ENCODE data around the gene DDIT3.

The DDIT3 gene

GRCh38 chr12:57473886-57474285 lies 46.4 kb downstream of the DDIT3 start:
- H3K4me3 ChIP-seq (ENCODE audit: extremely low read depth, insufficient read depth, low read length, poor library complexity, severe bottlenecking), result no peak overlapping the region
- H3K4me1 ChIP-seq (ENCODE audit: control insufficient read depth, insufficient read depth, low read length, poor library complexity, severe bottlenecking), result peaks cover 25% of the 10 kb centered on the region
- H3K27ac ChIP-seq (ENCODE audit: low read depth, low read length, severe bottlenecking), result no peak overlapping the region
- no peaks in the 10 kb centered on the region for H3K9me3 ChIP-seq (ENCODE audit: control insufficient read depth, low read length)
- H3K36me3 ChIP-seq (ENCODE audit: control insufficient read depth, insufficient read depth, low read length), result no peaks in the 10 kb centered on the region
- 80 to 93% methylated on average over 1 to 2 of the region's 5 CpGs for WGBS, 2 experiments (ENCODE audit: insufficient coverage in 2 of 2)

GRCh38 chr12:57473392-57473791 lies 46.9 kb downstream of the DDIT3 start:
- 88 to 92% methylated on average over 2 of the region's 3 CpGs for WGBS, 2 experiments (ENCODE audit: insufficient coverage in 2 of 2)
- no peaks in the 10 kb centered on the region for H3K36me3 ChIP-seq (ENCODE audit: control insufficient read depth, insufficient read depth, low read length)
- peaks cover 21% of the 10 kb centered on the region for H3K4me1 ChIP-seq (ENCODE audit: control insufficient read depth, insufficient read depth, low read length, poor library complexity, severe bottlenecking)
- no peak overlapping the region for H3K4me3 ChIP-seq (ENCODE audit: extremely low read depth, insufficient read depth, low read length, poor library complexity, severe bottlenecking)
- H3K27ac ChIP-seq (ENCODE audit: low read depth, low read length, severe bottlenecking), result no peak overlapping the region
- H3K9me3 ChIP-seq (ENCODE audit: control insufficient read depth, low read length), result no peaks in the 10 kb centered on the region

- no peaks in the 10 kb centered on the region for H3K9me3 ChIP-seq (ENCODE audit: control insufficient read depth, low read length)
- H3K4me3 ChIP-seq (ENCODE audit: extremely low read depth, insufficient read depth, low read length, poor library complexity, severe bottlenecking), result no peak overlapping the region
- H3K27ac ChIP-seq (ENCODE audit: low read depth, low read length, severe bottlenecking), result no peak overlapping the region
- H3K4me1 ChIP-seq (ENCODE audit: control insufficient read depth, insufficient read depth, low read length, poor library complexity, severe bottlenecking), result peaks cover 13% of the 10 kb centered on the region
- no peaks in the 10 kb centered on the region for H3K36me3 ChIP-seq (ENCODE audit: control insufficient read depth, insufficient read depth, low read length)
- 93% methylated on average over 2 of the region's 3 CpGs; no CpG with 5 or more reads in 1 of the 2 experiments for WGBS, 2 experiments (ENCODE audit: insufficient coverage in 2 of 2)
These were observed 47.9 kb downstream of the DDIT3 start for GRCh38 chr12:57472391-57472790.

DNA sequence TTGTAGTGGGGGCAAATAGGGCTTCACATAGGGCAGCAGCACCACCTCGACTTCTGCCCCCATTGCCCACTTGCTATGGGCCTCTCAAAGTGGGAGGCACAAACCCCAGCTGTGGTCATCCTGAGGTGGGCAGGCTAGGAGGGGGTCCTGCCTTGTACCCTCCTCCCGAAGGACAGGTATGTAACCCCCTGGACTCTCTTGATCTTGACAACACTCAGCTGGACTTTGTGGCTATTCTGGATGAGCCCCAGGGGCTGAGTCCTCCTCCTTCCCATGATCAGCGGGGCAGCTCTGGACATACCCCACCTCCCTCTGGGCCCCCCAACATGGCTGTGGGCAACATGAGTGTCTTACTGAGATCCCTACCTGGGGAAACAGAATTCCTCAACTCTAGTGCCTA lies 48.7 kb downstream of the DDIT3 start:
- H3K27ac ChIP-seq (ENCODE audit: low read depth, low read length, severe bottlenecking), result no peak overlapping the region
- WGBS, 2 experiments (ENCODE audit: insufficient coverage in 2 of 2), result 80 to 100% methylated on average over 3 of the region's 3 CpGs
- H3K36me3 ChIP-seq (ENCODE audit: control insufficient read depth, insufficient read depth, low read length), result no peaks in the 10 kb centered on the region
- H3K4me1 ChIP-seq (ENCODE audit: control insufficient read depth, insufficient read depth, low read length, poor library complexity, severe bottlenecking), result peaks cover 8% of the 10 kb centered on the region
- H3K4me3 ChIP-seq (ENCODE audit: extremely low read depth, insufficient read depth, low read length, poor library complexity, severe bottlenecking), result no peak overlapping the region
- no peaks in the 10 kb centered on the region for H3K9me3 ChIP-seq (ENCODE audit: control insufficient read depth, low read length)

GRCh38 chr12:57470970-57471656 lies 49.2 kb downstream of the DDIT3 start:
- WGBS, 2 experiments (ENCODE audit: insufficient coverage in 2 of 2), result 74 to 83% methylated on average over 2 to 3 of the region's 4 CpGs
- H3K36me3 ChIP-seq (ENCODE audit: control insufficient read depth, insufficient read depth, low read length), result no peaks in the 10 kb centered on the region

DNA sequence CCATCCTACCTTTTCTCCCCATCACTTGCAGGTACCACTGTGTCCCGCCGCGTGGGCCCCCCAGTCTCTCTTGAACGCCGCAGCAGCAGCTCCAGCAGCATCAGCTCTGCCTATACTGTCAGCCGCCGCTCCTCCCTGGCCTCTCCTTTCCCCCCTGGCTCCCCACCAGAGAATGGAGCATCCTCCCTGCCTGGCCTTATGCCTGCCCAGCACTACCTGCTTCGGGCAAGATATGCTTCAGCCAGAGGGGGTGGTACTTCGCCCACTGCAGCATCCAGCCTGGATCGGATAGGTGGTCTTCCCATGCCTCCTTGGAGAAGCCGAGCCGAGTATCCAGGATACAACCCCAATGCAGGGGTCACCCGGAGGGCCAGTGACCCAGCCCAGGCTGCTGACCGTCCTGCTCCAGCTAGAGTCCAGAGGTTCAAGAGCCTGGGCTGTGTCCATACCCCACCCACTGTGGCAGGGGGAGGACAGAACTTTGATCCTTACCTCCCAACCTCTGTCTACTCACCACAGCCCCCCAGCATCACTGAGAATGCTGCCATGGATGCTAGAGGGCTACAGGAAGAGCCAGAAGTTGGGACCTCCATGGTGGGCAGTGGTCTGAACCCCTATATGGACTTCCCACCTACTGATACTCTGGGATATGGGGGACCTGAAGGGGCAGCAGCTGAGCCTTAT lies 49.9 kb downstream of the DDIT3 start:
- Histone ChIP-seq H3K9me3 (ENCODE audit: control insufficient read depth, low read length) (no peaks in the 10 kb centered on the region), H3K4me3 (ENCODE audit: extremely low read depth, insufficient read depth, low read length, poor library complexity, severe bottlenecking) (no peak overlapping the region), H3K36me3 (ENCODE audit: control insufficient read depth, insufficient read depth, low read length) (no peaks in the 10 kb centered on the region), H3K27ac (ENCODE audit: low read depth, low read length, severe bottlenecking) (no peak overlapping the region), H3K4me1 (ENCODE audit: control insufficient read depth, insufficient read depth, low read length, poor library complexity, severe bottlenecking) (peaks cover 2% of the 10 kb centered on the region)
- WGBS, 2 experiments (ENCODE audit: insufficient coverage in 2 of 2), result 95 to 100% methylated on average over 14 of the region's 14 CpGs

More at GRCh38 chr12:57470970-57471656, 49.2 kb downstream of the DDIT3 start:
- no peak overlapping the region for H3K4me3 ChIP-seq (ENCODE audit: extremely low read depth, insufficient read depth, low read length, poor library complexity, severe bottlenecking)
- H3K27ac ChIP-seq (ENCODE audit: low read depth, low read length, severe bottlenecking), result no peak overlapping the region
- H3K9me3 ChIP-seq (ENCODE audit: control insufficient read depth, low read length), result no peaks in the 10 kb centered on the region
- peaks cover 4% of the 10 kb centered on the region for H3K4me1 ChIP-seq (ENCODE audit: control insufficient read depth, insufficient read depth, low read length, poor library complexity, severe bottlenecking)

DNA sequence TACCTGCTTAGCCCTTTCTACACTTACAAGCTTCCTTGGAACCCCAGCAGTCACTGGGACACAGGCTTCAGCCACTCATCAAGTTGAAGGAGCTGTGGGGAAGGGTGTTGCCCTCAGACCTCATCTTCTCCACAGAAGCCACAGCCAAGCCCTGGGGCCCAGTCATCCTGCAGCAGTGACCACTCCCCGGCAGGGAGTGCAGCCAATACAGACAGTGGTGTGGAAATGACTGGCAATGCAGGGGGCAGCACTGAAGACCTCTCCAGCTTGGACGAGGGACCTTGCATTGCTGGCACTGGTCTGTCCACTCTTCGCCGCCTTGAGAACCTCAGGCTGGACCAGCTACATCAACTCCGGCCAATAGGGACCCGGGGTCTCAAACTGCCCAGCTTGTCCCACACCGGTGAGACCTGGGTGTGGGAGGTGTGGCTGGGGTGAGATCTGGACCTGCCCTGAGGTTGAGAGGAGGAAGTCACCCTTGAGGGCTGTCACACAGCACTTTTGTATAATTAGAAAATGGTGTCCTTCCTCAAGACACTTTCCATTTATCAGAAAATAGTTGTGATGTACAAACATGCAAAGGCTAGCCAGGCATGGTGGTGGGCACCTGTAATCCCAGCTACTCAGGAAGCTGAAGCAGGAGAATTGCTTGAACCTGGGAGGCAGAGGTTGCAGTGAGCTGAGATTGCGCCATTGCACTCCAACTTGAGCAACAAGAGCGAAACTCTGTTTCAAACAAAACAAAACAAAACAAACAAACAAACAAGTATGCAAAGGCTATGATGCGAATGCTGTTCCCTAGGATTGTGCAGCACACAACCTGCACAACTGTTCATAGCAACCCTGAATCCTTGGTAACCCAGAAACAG lies 50.8 kb downstream of the DDIT3 start:
- no peaks in the 10 kb centered on the region for H3K36me3 ChIP-seq (ENCODE audit: control insufficient read depth, insufficient read depth, low read length)
- 92 to 95% methylated on average over 7 to 10 of the region's 10 CpGs for WGBS, 2 experiments (ENCODE audit: insufficient coverage in 2 of 2)
- H3K27ac ChIP-seq (ENCODE audit: low read depth, low read length, severe bottlenecking), result no peak overlapping the region
- no peaks in the 10 kb centered on the region for H3K4me1 ChIP-seq (ENCODE audit: control insufficient read depth, insufficient read depth, low read length, poor library complexity, severe bottlenecking)
- no peak overlapping the region for H3K4me3 ChIP-seq (ENCODE audit: extremely low read depth, insufficient read depth, low read length, poor library complexity, severe bottlenecking)
- no peaks in the 10 kb centered on the region for H3K9me3 ChIP-seq (ENCODE audit: control insufficient read depth, low read length)

DNA sequence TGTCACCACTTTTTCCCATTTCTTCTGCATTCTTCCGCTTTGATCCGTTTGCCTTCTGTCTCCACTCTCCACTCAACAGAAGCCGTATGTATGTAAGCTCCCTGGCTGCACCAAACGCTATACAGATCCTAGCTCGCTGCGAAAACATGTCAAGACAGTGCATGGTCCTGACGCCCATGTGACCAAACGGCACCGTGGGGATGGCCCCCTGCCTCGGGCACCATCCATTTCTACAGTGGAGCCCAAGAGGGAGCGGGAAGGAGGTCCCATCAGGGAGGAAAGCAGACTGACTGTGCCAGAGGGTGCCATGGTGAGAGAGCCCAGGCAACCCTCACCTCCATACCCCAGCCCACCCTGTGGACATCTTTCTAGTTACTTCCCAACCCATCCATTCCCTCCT lies 52.4 kb downstream of the DDIT3 start:
- Histone ChIP-seq H3K4me3 (ENCODE audit: extremely low read depth, insufficient read depth, low read length, poor library complexity, severe bottlenecking) (no peak overlapping the region), H3K36me3 (ENCODE audit: control insufficient read depth, insufficient read depth, low read length) (no peaks in the 10 kb centered on the region), H3K27ac (ENCODE audit: low read depth, low read length, severe bottlenecking) (no peak overlapping the region), H3K4me1 (ENCODE audit: control insufficient read depth, insufficient read depth, low read length, poor library complexity, severe bottlenecking) (no peaks in the 10 kb centered on the region), H3K9me3 (ENCODE audit: control insufficient read depth, low read length) (no peaks in the 10 kb centered on the region)
- 90 to 97% methylated on average over 11 of the region's 11 CpGs for WGBS, 2 experiments (ENCODE audit: insufficient coverage in 2 of 2)

- Histone ChIP-seq H3K4me3 (ENCODE audit: extremely low read depth, insufficient read depth, low read length, poor library complexity, severe bottlenecking) (no peak overlapping the region), H3K4me1 (ENCODE audit: control insufficient read depth, insufficient read depth, low read length, poor library complexity, severe bottlenecking) (no peaks in the 10 kb centered on the region), H3K27ac (ENCODE audit: low read depth, low read length, severe bottlenecking) (no peak overlapping the region), H3K9me3 (ENCODE audit: control insufficient read depth, low read length) (no peaks in the 10 kb centered on the region), H3K36me3 (ENCODE audit: control insufficient read depth, insufficient read depth, low read length) (no peaks in the 10 kb centered on the region)
- 91 to 93% methylated on average over 12 of the region's 12 CpGs for WGBS, 2 experiments (ENCODE audit: insufficient coverage in 2 of 2)
These were observed 53.0 kb downstream of the DDIT3 start for GRCh38 chr12:57467212-57467874.
